ENCODE measurements around the gene MBNL2. TPM values are rescaled to one million over a fixed set of nuclear protein-coding genes. Genes with fewer than 3 reads are reported as not detected.

MBNL2 gene
- total and polyA plus RNA-seq, 2 experiments from 2014 or later: 0.55 to 3.2 TPM

GRCh38 chr13:97302611-97303010 is 80.5 kb downstream of the MBNL2 start (continued):
- TF ChIP-seq ZNF331 (CRISPR knock-in tag; IDR thresholded peaks at IDR 0.05; ENCODE audit: low read depth) (no peak), CTCF (conservative IDR thresholded peaks at IDR 0.05; ENCODE audit: low read depth in 2 of 2) (no peak), EZH2phosphoT487 (IDR thresholded peaks at IDR 0.05; ENCODE audit: unreplicated experiment) (no peak), REST (IDR thresholded peaks at IDR 0.05; ENCODE audit: unreplicated experiment) (no peak), STAT1 (IDR thresholded peaks at IDR 0.05; ENCODE audit: unreplicated experiment) (no peak)

GRCh38 chr13:97306106-97306505 is 84.0 kb downstream of the MBNL2 start:
- Histone ChIP-seq H3K79me2 (replicated peaks; ENCODE audit: insufficient read depth) (no peaks in the 10 kb centered on the region), H3K4me1 (ENCODE audit: insufficient read depth) (0 out of 2 replicates have a peak, but pooled peaks cover 3% of the 10 kb centered on the region), H2AFZ (no peak overlapping the region), H3F3A (replicated peaks; ENCODE audit: low read depth) (no peaks in the 10 kb centered on the region), H3K27me3 (ENCODE audit: insufficient read depth) (no peaks in the 10 kb centered on the region), H3K9me2 (ENCODE audit: insufficient read depth) (peaks cover 13% of the 10 kb centered on the region), H3K36me3 (ENCODE audit: insufficient read depth) (no peaks in the 10 kb centered on the region), H4K20me1 (replicated peaks; ENCODE audit: insufficient read depth) (no peaks in the 10 kb centered on the region), H3K27ac (ENCODE audit: low read depth) (no peak overlapping the region), H3K4me3 (no peak overlapping the region), H3K4me2 (no peak overlapping the region)
- H3K27me3 Mint-ChIP-seq (ENCODE audit: insufficient read depth, low read depth, poor library complexity): no peaks in the 10 kb centered on the region
- no peak overlapping the region for H3K27ac Mint-ChIP-seq
- no peak for TF ChIP-seq ZNF462 (CRISPR knock-in tag; IDR thresholded peaks at IDR 0.05)
- H3K9me3 Mint-ChIP-seq: no peaks in the 10 kb centered on the region
- H3K4me3 Mint-ChIP-seq: no peak overlapping the region
- peaks cover 13% of the 10 kb centered on the region for H3K4me1 Mint-ChIP-seq
- no peak for ATAC-seq
- no peak for DNase-seq (ENCODE audit: low spot score)
- H3K36me3 Mint-ChIP-seq (ENCODE audit: low read depth): no peaks in the 10 kb centered on the region
